CD14-positive monocyte (primary cell): ENCODE results near the gene PPM1H. TPM values are rescaled to one million over a fixed set of nuclear protein-coding genes. Genes with fewer than 3 reads are reported as not detected.

ENCODE experiments used
- DNase-seq, 3 donors: peaks; one replicate each; pipeline ENCODE4 v3.0.0-alpha.2; 2011 to 2022
- H2AFZ ChIP-seq: 2 replicates; pipeline ENCODE4 v1.6.0; 2012; ENCODE audit warnings: mild to moderate bottlenecking, low read depth, low read length, inconsistent platforms; ENCODE audit not compliant: insufficient read depth, poor library complexity, severe bottlenecking
- H3K27ac ChIP-seq, 2 donors: 1 replicate in 1 of 2; 2 replicates in 1 of 2; pipeline ENCODE4 v1.5.1; 2012 to 2013; ENCODE audit warnings: low read length in 2 of 2, control low read depth in 1 of 2, inconsistent platforms in 1 of 2, low read depth in 1 of 2, mild to moderate bottlenecking in 1 of 2
- H3K27me3 ChIP-seq, 2 donors: one replicate each; pipeline versions ENCODE4 v1.6.0 to v1.6.1; 2011 to 2013; ENCODE audit warnings: low read length in 2 of 2; ENCODE audit not compliant: control insufficient read depth in 2 of 2, insufficient read depth in 2 of 2
- H3K36me3 ChIP-seq, 2 donors: replicated peaks in 1 of 2; 1 replicate in 1 of 2; 2 replicates in 1 of 2; pipeline versions ENCODE4 v1.5.1 to v1.6.1; 2012 to 2013; ENCODE audit warnings: low read length in 2 of 2, control low read depth in 1 of 2, inconsistent platforms in 1 of 2, mild to moderate bottlenecking in 1 of 2; ENCODE audit not compliant: insufficient read depth in 2 of 2, control insufficient read depth in 1 of 2
- H3K4me1 ChIP-seq, 2 donors: 1 replicate in 1 of 2; 2 replicates in 1 of 2; pipeline versions ENCODE4 v1.5.1 to v1.6.1; 2012 to 2013; ENCODE audit warnings: low read length in 2 of 2, control low read depth in 1 of 2, inconsistent platforms in 1 of 2, mild to moderate bottlenecking in 1 of 2, moderate library complexity in 1 of 2; ENCODE audit not compliant: insufficient read depth in 2 of 2, control insufficient read depth in 1 of 2
- H3K4me2 ChIP-seq: replicated peaks from 2 replicates; pipeline ENCODE3; 2012; ENCODE audit warnings: low read length, moderate library complexity, mild to moderate bottlenecking; ENCODE audit not compliant: poor library complexity, severe bottlenecking; ENCODE audit errors: extremely low read depth
- H3K4me3 ChIP-seq, 3 experiments: fragments of 200-600 bp in 1 of 3; sonication (generic) in 1 of 3; replicated peaks in 1 of 3; 1 replicate in 2 of 3; 2 replicates in 1 of 3; pipeline ENCODE4 v1.5.1; 2011 to 2013; ENCODE audit warnings: low read length in 3 of 3, mild to moderate bottlenecking in 3 of 3, control low read depth in 2 of 3, low read depth in 2 of 3, inconsistent platforms in 1 of 3, moderate library complexity in 1 of 3
- H3K79me2 ChIP-seq: 2 replicates; pipeline ENCODE4 v1.6.0; 2012; ENCODE audit warnings: mild to moderate bottlenecking, control low read depth, inconsistent platforms, low read length, moderate library complexity; ENCODE audit not compliant: insufficient read depth
- H3K9ac ChIP-seq: 2 replicates; pipeline ENCODE4 v1.6.0; 2017; ENCODE audit warnings: low read length, mild to moderate bottlenecking; ENCODE audit not compliant: insufficient read depth, poor library complexity, severe bottlenecking
- H3K9me3 ChIP-seq, 2 donors: replicated peaks in 1 of 2; 1 replicate in 1 of 2; 2 replicates in 1 of 2; pipeline versions ENCODE4 v1.5.1 to v1.6.1; 2012 to 2013; ENCODE audit warnings: low read length in 2 of 2, control low read depth in 1 of 2; ENCODE audit not compliant: control insufficient read depth in 1 of 2, insufficient read depth in 1 of 2
- H4K20me1 ChIP-seq: 2 replicates; pipeline ENCODE4 v1.6.0; 2012; ENCODE audit warnings: mild to moderate bottlenecking, low read length, control low read depth, moderate library complexity; ENCODE audit not compliant: insufficient read depth
- H3K27ac Mint-ChIP-seq, 7 donors: one replicate each; pipeline ENCODE4 v1.8.0; 2020; ENCODE audit warnings: mild to moderate bottlenecking in 7 of 7, mixed read lengths in 7 of 7, moderate library complexity in 6 of 7, inconsistent platforms in 2 of 7
- H3K27me3 Mint-ChIP-seq, 3 donors: one replicate each; pipeline ENCODE4 v1.8.0; 2021 to 2022; ENCODE audit warnings: low read depth in 3 of 3, mild to moderate bottlenecking in 3 of 3, mixed read lengths in 3 of 3, moderate library complexity in 3 of 3, inconsistent platforms in 1 of 3
- H3K36me3 Mint-ChIP-seq, 2 donors: one replicate each; pipeline ENCODE4 v1.8.0; 2020; ENCODE audit warnings: mixed read lengths in 2 of 2, inconsistent platforms in 1 of 2, mild to moderate bottlenecking in 1 of 2
- H3K4me1 Mint-ChIP-seq: one replicate; pipeline ENCODE4 v1.8.0; 2020; ENCODE audit warnings: mild to moderate bottlenecking, mixed read lengths
- H3K4me3 Mint-ChIP-seq, 2 donors: one replicate each; pipeline ENCODE4 v1.8.0; 2020; ENCODE audit warnings: mild to moderate bottlenecking in 2 of 2, mixed read lengths in 2 of 2, moderate library complexity in 1 of 2
- H3K9me3 Mint-ChIP-seq, 7 donors: one replicate each; pipeline ENCODE4 v1.8.0; 2020 to 2022; ENCODE audit warnings: mixed read lengths in 7 of 7, mild to moderate bottlenecking in 6 of 7, moderate library complexity in 6 of 7, inconsistent platforms in 2 of 7
- WGBS: methylation state at CpG from one replicate; pipeline ENCODE4 v1.1.5; 2013; ENCODE audit warnings: missing lambda C conversion rate; ENCODE audit not compliant: insufficient coverage; 5-methylcytosine and 5-hydroxymethylcytosine counted together
- intact Hi-C, 2 donors: fragments of 100-400 bp; cut with micrococcal nuclease; formaldehyde crosslinking; loops; one replicate each; pipeline versions ENCODE4 v1.15.0 to v1.15.1; 2023
- polyA plus RNA-seq, 3 donors: library from polyadenylated mRNA; depleted of rRNA in 1 of 3; unstranded in 2 of 3; stranded (reverse) in 1 of 3; fragments of 300-500 nt in 2 of 3; fragments of >200 nt in 1 of 3; fragmentation: Illumina TruSeq in 2 of 3; gene quantifications; 1 replicate in 2 of 3; 2 replicates in 1 of 3; pipeline ENCODE4 v1.2.3, GENCODE V29; 2012 to 2021
- TF ChIP-seq, protein P1 (sequence below): fragments of 200-600 bp; IDR thresholded peaks from one replicate; pipeline ENCODE4 v1.8.0; 2022; ENCODE audit warnings: antibody characterized with exemption, mild to moderate bottlenecking

PPM1H gene
- polyA plus RNA-seq, 3 donors, result 1.5 to 2.8 (median 1.9) TPM

GRCh38 chr12:62978768-62979167, 43.8 kb upstream of the PPM1H start:
- intact Hi-C loops, result no loop called here
- H3K9me3 ChIP-seq, result no peaks in the 10 kb centered on the region
- H3K4me3 ChIP-seq, result no peak overlapping the region
- no peaks in the 10 kb centered on the region for H3K36me3 ChIP-seq
- no peaks in the 10 kb centered on the region for H3K36me3 Mint-ChIP-seq
- H2AFZ ChIP-seq, result no peak overlapping the region
- H3K79me2 ChIP-seq, result no peaks in the 10 kb centered on the region
- no peaks in the 10 kb centered on the region for H3K27me3 ChIP-seq
- no peak overlapping the region for H3K27ac ChIP-seq
- no peak overlapping the region for H3K27ac Mint-ChIP-seq
- no peaks in the 10 kb centered on the region for H3K4me1 ChIP-seq
- no peak for DNase-seq
- no peak overlapping the region for H3K4me3 Mint-ChIP-seq
- H3K9ac ChIP-seq, result no peak overlapping the region
- H3K4me1 Mint-ChIP-seq, result no peaks in the 10 kb centered on the region
- TF ChIP-seq, protein P1, sequence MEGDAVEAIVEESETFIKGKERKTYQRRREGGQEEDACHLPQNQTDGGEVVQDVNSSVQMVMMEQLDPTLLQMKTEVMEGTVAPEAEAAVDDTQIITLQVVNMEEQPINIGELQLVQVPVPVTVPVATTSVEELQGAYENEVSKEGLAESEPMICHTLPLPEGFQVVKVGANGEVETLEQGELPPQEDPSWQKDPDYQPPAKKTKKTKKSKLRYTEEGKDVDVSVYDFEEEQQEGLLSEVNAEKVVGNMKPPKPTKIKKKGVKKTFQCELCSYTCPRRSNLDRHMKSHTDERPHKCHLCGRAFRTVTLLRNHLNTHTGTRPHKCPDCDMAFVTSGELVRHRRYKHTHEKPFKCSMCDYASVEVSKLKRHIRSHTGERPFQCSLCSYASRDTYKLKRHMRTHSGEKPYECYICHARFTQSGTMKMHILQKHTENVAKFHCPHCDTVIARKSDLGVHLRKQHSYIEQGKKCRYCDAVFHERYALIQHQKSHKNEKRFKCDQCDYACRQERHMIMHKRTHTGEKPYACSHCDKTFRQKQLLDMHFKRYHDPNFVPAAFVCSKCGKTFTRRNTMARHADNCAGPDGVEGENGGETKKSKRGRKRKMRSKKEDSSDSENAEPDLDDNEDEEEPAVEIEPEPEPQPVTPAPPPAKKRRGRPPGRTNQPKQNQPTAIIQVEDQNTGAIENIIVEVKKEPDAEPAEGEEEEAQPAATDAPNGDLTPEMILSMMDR, result no peak
- no peaks in the 10 kb centered on the region for H4K20me1 ChIP-seq
- H3K4me2 ChIP-seq, result no peak overlapping the region
- peaks cover 0 to 3% (median 0%) of the 10 kb centered on the region in 7 donors for H3K9me3 Mint-ChIP-seq
- no peaks in the 10 kb centered on the region for H3K27me3 Mint-ChIP-seq

DNA sequence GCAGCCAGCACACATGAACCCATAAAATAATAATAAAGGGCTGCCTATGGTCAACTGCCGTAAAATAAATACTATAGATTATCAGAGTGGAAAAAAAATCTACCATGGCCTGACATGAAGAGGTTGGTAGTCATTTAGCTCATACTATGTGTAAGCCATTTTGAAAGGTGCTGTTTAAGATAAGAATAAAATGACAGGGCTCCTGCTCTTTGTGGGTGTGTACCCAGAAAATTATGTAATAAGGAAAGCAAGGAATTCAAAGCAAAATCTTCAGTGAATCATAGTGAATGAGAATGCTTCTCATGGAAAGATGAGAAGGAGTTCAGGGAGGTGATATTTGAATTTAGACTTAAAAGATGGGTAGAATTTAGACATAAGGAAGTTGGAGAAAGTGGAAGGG, 42.9 kb upstream of the PPM1H start:
- Histone ChIP-seq H3K4me1 (no peaks in the 10 kb centered on the region), H3K4me2 (no peak overlapping the region), H3K9me3 (no peaks in the 10 kb centered on the region), H2AFZ (no peak overlapping the region), H3K79me2 (no peaks in the 10 kb centered on the region), H3K27me3 (no peaks in the 10 kb centered on the region), H3K9ac (no peak overlapping the region), H3K36me3 (no peaks in the 10 kb centered on the region), H3K27ac (no peak overlapping the region), H3K4me3 (no peak overlapping the region), H4K20me1 (no peaks in the 10 kb centered on the region)
- no peak overlapping the region for H3K4me3 Mint-ChIP-seq
- no peak for DNase-seq
- no peaks in the 10 kb centered on the region for H3K4me1 Mint-ChIP-seq
- H3K36me3 Mint-ChIP-seq, result no peaks in the 10 kb centered on the region
- intact Hi-C loops, result no loop called here
- TF ChIP-seq, protein P1, result no peak
- H3K27ac Mint-ChIP-seq, result no peak overlapping the region
- no peaks in the 10 kb centered on the region for H3K27me3 Mint-ChIP-seq
- H3K9me3 Mint-ChIP-seq, result peaks cover 0 to 3% (median 0%) of the 10 kb centered on the region in 7 donors
- WGBS, result no CpG with 5 or more reads among the region's 1 CpG
